ENCODE data around the gene INPP4B. TPM values are rescaled to one million over a fixed set of nuclear protein-coding genes. Genes with fewer than 3 reads are reported as not detected.

INPP4B gene
- total RNA-seq, 1 experiment from 2014 or later = 14.3 TPM

DNA sequence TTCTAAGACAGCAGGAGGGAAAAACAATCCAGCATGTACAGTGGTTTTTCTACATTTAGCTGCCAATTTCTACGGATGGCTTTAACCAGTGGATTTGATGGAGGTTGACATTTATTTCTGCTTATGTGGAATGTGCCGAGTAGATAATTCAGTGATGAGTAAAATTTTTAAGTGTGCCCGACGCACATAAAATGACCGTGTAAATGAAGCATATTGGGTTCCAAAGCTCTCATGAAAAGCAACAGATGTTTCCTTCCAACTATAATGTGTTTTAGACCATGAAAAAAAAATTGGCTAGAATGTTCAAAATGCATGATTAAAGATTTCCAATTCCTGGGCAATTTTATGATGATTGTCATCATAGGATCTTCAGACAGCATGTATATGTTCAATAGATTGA is 14.1 kb downstream of the INPP4B start:
- no peak for ATAC-seq
- no peak overlapping the region for H3K4me2 ChIP-seq (ENCODE audit: low read length)
- no peak overlapping the region for H3K27ac ChIP-seq (ENCODE audit: low read depth, low read length)
- no TSS peak for BruUV-seq (replicated peaks)
- no peaks in the 10 kb centered on the region for H3K27me3 ChIP-seq (ENCODE audit: insufficient read depth, low read length)
- no peaks in the 10 kb centered on the region for H4K20me1 ChIP-seq (ENCODE audit: insufficient read depth)
- no peak overlapping the region for H3K4me3 ChIP-seq (replicated peaks in 1 of 2; ENCODE audit: low read depth in 1 of 2, low read length in 2 of 2)
- TF ChIP-seq CEBPB (IDR thresholded peaks at IDR 0.05; ENCODE audit: low read depth) (no peak), EGR1 (IDR thresholded peaks at IDR 0.05; ENCODE audit: low read depth) (no peak), ZNF274 (IDR thresholded peaks at IDR 0.05; ENCODE audit: low read depth, low read length) (no peak), JUND (IDR thresholded peaks at IDR 0.05) (no peak), SIN3A (IDR thresholded peaks at IDR 0.05; ENCODE audit: low read depth) (no peak), ZFX (IDR thresholded peaks at IDR 0.05) (no peak), SRF (IDR thresholded peaks at IDR 0.05; ENCODE audit: low read depth) (no peak), YY1 (IDR thresholded peaks at IDR 0.05; ENCODE audit: extremely low read depth, insufficient replicate concordance, low read depth, low read length) (no peak), FOSL1 (IDR thresholded peaks at IDR 0.05; ENCODE audit: low read depth) (no peak), RAD21 (IDR thresholded peaks at IDR 0.05; ENCODE audit: low read depth) (no peak), ELF1 (IDR thresholded peaks at IDR 0.05; ENCODE audit: borderline replicate concordance, low read depth) (no peak)
- TF ChIP-seq, protein P1, sequence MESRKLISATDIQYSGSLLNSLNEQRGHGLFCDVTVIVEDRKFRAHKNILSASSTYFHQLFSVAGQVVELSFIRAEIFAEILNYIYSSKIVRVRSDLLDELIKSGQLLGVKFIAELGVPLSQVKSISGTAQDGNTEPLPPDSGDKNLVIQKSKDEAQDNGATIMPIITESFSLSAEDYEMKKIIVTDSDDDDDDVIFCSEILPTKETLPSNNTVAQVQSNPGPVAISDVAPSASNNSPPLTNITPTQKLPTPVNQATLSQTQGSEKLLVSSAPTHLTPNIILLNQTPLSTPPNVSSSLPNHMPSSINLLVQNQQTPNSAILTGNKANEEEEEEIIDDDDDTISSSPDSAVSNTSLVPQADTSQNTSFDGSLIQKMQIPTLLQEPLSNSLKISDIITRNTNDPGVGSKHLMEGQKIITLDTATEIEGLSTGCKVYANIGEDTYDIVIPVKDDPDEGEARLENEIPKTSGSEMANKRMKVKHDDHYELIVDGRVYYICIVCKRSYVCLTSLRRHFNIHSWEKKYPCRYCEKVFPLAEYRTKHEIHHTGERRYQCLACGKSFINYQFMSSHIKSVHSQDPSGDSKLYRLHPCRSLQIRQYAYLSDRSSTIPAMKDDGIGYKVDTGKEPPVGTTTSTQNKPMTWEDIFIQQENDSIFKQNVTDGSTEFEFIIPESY (IDR thresholded peaks at IDR 0.05; ENCODE audit: extremely low read depth, insufficient replicate concordance, low read length) = no peak
- TF ChIP-seq, protein P2, sequence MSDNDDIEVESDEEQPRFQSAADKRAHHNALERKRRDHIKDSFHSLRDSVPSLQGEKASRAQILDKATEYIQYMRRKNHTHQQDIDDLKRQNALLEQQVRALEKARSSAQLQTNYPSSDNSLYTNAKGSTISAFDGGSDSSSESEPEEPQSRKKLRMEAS (IDR thresholded peaks at IDR 0.05) = no peak
- TF ChIP-seq, protein P3, sequence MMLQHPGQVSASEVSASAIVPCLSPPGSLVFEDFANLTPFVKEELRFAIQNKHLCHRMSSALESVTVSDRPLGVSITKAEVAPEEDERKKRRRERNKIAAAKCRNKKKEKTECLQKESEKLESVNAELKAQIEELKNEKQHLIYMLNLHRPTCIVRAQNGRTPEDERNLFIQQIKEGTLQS (IDR thresholded peaks at IDR 0.05) = no peak
- RAD21 ChIA-PET (ENCODE audit: low non-redundant PET in 1 of 2, low total read pairs in 2 of 2, uncharacterized antibody in 2 of 2, unreplicated experiment in 2 of 2) = no interaction called here
- intact Hi-C loops (cut with micrococcal nuclease) = no loop called here
- no peaks in the 10 kb centered on the region for H3K4me1 ChIP-seq (ENCODE audit: control insufficient read depth in 1 of 2, insufficient read depth in 2 of 2, low read length in 2 of 2)
- H3K36me3 ChIP-seq (ENCODE audit: control insufficient read depth in 1 of 2, insufficient read depth in 2 of 2, low read length in 2 of 2) = no peaks in the 10 kb centered on the region
- CTCF ChIA-PET = no interaction called here
- no peak overlapping the region for H3K9ac ChIP-seq (ENCODE audit: low read length)
- no peaks in the 10 kb centered on the region for H3K9me3 ChIP-seq (ENCODE audit: control insufficient read depth in 1 of 2, insufficient read depth in 1 of 2, low read depth in 1 of 2, low read length in 2 of 2)
- H3K9me2 ChIP-seq (ENCODE audit: insufficient read depth) = no peaks in the 10 kb centered on the region
- no peaks in the 10 kb centered on the region for H3K79me2 ChIP-seq (ENCODE audit: insufficient read depth, low read length)
- no peak overlapping the region for H2AFZ ChIP-seq (ENCODE audit: low read depth, low read length, poor library complexity, severe bottlenecking)
- DNase-seq (ENCODE audit: low read depth, low spot score) = no peak
- POLR2A ChIA-PET = no interaction called here
